SK-N-SH (cell line): ENCODE measurements around the gene ENDOG. TPM values are rescaled to one million over a fixed set of nuclear protein-coding genes. Genes with fewer than 3 reads are reported as not detected.

Experiments
- CTCF ChIA-PET: fragments of 300-600, 350-600 bp; formaldehyde crosslinking; extraction: SDS; loops from one replicate; lab custom pipeline; 2021; lab: Yijun Ruan, JAX
- POLR2A ChIA-PET: fragments of 350-600 bp; sonication (Branson Sonifier 250); formaldehyde crosslinking; extraction: SDS; loops from one replicate; lab custom pipeline; 2020; ENCODE audit warnings: antibody characterized with exemption, inconsistent platforms; lab: Yijun Ruan, JAX
- DNase-seq: peaks from one replicate; pipeline ENCODE4 v3.0.0; 2012
- H2AFZ ChIP-seq: fragments of 200-600 bp; sonication (generic); 2 replicates; pipeline ENCODE4 v1.8.1; 2016; ENCODE audit warnings: antibody characterized with exemption, mild to moderate bottlenecking, low read depth
- H3F3A ChIP-seq: fragments of 200-600 bp; sonication (generic); replicated peaks from 2 replicates; pipeline ENCODE3; 2016; ENCODE audit warnings: antibody characterized with exemption, mild to moderate bottlenecking; ENCODE audit not compliant: insufficient read depth
- H3K27ac ChIP-seq, 2 experiments: fragments of 200-500 bp in 1 of 2; fragments of 200-600 bp in 1 of 2; sonication (Bioruptor generic) in 1 of 2; sonication (generic), shearing (Covaris generic) in 1 of 2; 2 replicates each; pipeline versions ENCODE4 v1.5.1 to v1.6.1; 2014 to 2016; ENCODE audit warnings: low read depth in 2 of 2, inconsistent platforms in 1 of 2, low read length in 1 of 2, mild to moderate bottlenecking in 1 of 2, mixed read lengths in 1 of 2
- H3K27me3 ChIP-seq: fragments of 200-600 bp; sonication (generic), shearing (Covaris generic); 2 replicates; pipeline ENCODE4 v1.6.1; 2016; ENCODE audit warnings: mixed run types; ENCODE audit not compliant: insufficient read depth
- H3K36me3 ChIP-seq, 2 experiments: fragments of 200-500 bp in 1 of 2; fragments of 200-600 bp in 1 of 2; sonication (Bioruptor generic) in 1 of 2; sonication (generic) in 1 of 2; replicated peaks in 1 of 2; 2 replicates each; pipeline versions ENCODE3 to v1.5.1; 2014 to 2016; ENCODE audit warnings: low read length in 1 of 2, mild to moderate bottlenecking in 1 of 2; ENCODE audit not compliant: insufficient read depth in 2 of 2, control insufficient read depth in 1 of 2
- H3K4me1 ChIP-seq, 2 experiments: fragments of 200-500 bp in 1 of 2; fragments of 200-600 bp in 1 of 2; sonication (Bioruptor generic) in 1 of 2; sonication (generic), shearing (Covaris generic) in 1 of 2; 2 replicates each; pipeline versions ENCODE4 v1.5.1 to v1.6.1; 2014 to 2016; ENCODE audit warnings: low read depth in 1 of 2, low read length in 1 of 2, mixed run types in 1 of 2; ENCODE audit not compliant: insufficient read depth in 2 of 2, control insufficient read depth in 1 of 2
- H3K4me2 ChIP-seq: fragments of 200-600 bp; sonication (generic), shearing (Covaris generic); 2 replicates; pipeline ENCODE4 v1.6.1; 2017; ENCODE audit warnings: mixed run types
- H3K4me3 ChIP-seq, 2 experiments: fragments of 200-500 bp in 1 of 2; fragments of 200-600 bp in 1 of 2; sonication (Bioruptor generic) in 1 of 2; sonication (generic), shearing (Covaris generic) in 1 of 2; 2 replicates each; pipeline versions ENCODE4 v1.5.1 to v1.8.1; 2014 to 2016; ENCODE audit warnings: low read depth in 2 of 2, inconsistent platforms in 1 of 2, low read length in 1 of 2, mild to moderate bottlenecking in 1 of 2, mixed read lengths in 1 of 2, moderate library complexity in 1 of 2
- H3K79me2 ChIP-seq: fragments of 200-600 bp; sonication (generic); 2 replicates; pipeline ENCODE4 v1.8.1; 2017; ENCODE audit warnings: mild to moderate bottlenecking; ENCODE audit not compliant: insufficient read depth
- H3K9ac ChIP-seq: fragments of 200-600 bp; sonication (generic); 2 replicates; pipeline ENCODE4 v1.6.1; 2017; ENCODE audit warnings: mixed run types
- H3K9me2 ChIP-seq: fragments of 200-600 bp; sonication (generic); 2 replicates; pipeline ENCODE4 v1.6.1; 2017; ENCODE audit warnings: mixed run types
- H3K9me3 ChIP-seq: fragments of 200-600 bp; sonication (generic); 2 replicates; pipeline ENCODE4 v1.6.1; 2017; ENCODE audit warnings: mixed run types, mild to moderate bottlenecking, moderate library complexity
- H4K20me1 ChIP-seq: fragments of 200-600 bp; sonication (generic); 2 replicates; pipeline ENCODE4 v1.6.1; 2017; ENCODE audit warnings: mild to moderate bottlenecking, mixed run types; ENCODE audit not compliant: insufficient read depth
- ELF1 ChIP-seq: IDR thresholded peaks from 2 replicates; pipeline ENCODE4 v1.4.0; 2012
- EZH2phosphoT487 ChIP-seq: fragments of 200-600 bp; sonication (generic); IDR thresholded peaks from 2 replicates; pipeline ENCODE4 v1.6.1; 2017; ENCODE audit warnings: low read depth, mixed run types, mild to moderate bottlenecking, antibody characterized with exemption, moderate library complexity, borderline replicate concordance
- MEF2A ChIP-seq: IDR thresholded peaks from 2 replicates; pipeline ENCODE4 v1.4.0; 2012; ENCODE audit warnings: low read depth, borderline replicate concordance
- POLR2AphosphoS5 ChIP-seq: IDR thresholded peaks from 2 replicates; pipeline ENCODE4 v1.6.1; 2012; ENCODE audit warnings: low read depth, low read length
- REST ChIP-seq: IDR thresholded peaks from 2 replicates; pipeline ENCODE4 v1.6.1; 2012; ENCODE audit warnings: mild to moderate bottlenecking, low read depth, low read length, moderate library complexity
- RXRA ChIP-seq: IDR thresholded peaks from 2 replicates; pipeline ENCODE4 v1.4.0; 2012; ENCODE audit warnings: low read depth, mild to moderate bottlenecking, borderline replicate concordance
- SIN3A ChIP-seq: IDR thresholded peaks from 2 replicates; pipeline ENCODE4 v1.6.1; 2012; ENCODE audit warnings: low read depth, mild to moderate bottlenecking, low read length, moderate library complexity, borderline replicate concordance
- SMC3 ChIP-seq: IDR thresholded peaks from 2 replicates; pipeline ENCODE4 v1.6.1; 2012; ENCODE audit warnings: low read depth, low read length, improper control_type of control experiment
- TAF1 ChIP-seq: IDR thresholded peaks from 2 replicates; pipeline ENCODE4 v1.6.1; 2012; ENCODE audit warnings: low read depth, mild to moderate bottlenecking, low read length, moderate library complexity, borderline replicate concordance
- USF1 ChIP-seq: IDR thresholded peaks from 2 replicates; pipeline ENCODE4 v1.4.0; 2012; ENCODE audit warnings: low read depth, borderline replicate concordance
- USF2 ChIP-seq: fragments of 150-350 bp; IDR thresholded peaks from 2 replicates; pipeline ENCODE4 v1.6.1; 2017; ENCODE audit warnings: antibody characterized with exemption, low read length, low read depth, borderline replicate concordance
- WGBS: methylation state at CpG from one replicate; pipeline ENCODE4 v1.1.6; 2017; ENCODE audit warnings: low lambda C conversion rate; 5-methylcytosine and 5-hydroxymethylcytosine counted together
- polyA plus RNA-seq, 3 experiments: library from polyadenylated mRNA; depleted of rRNA; stranded (reverse); fragments of >200 nt; gene quantifications; 2 replicates each; pipeline ENCODE4 v1.2.3, GENCODE V29; 2012

ENDOG gene
- polyA plus RNA-seq, 1 of the 3 experiments (the other 2 are of a cell fraction): 26.6 TPM

GRCh38 chr9:128771745-128772519 is 46.4 kb upstream of the ENDOG start, which contains the start of gene ZER1 (continued):
- TF ChIP-seq REST (no peak), ELF1 (peak; percentile 64), POLR2AphosphoS5 (peak; percentile 55), USF2 (no peak), EZH2phosphoT487 (no peak), USF1 (no peak; the same call in 1 of the 2 replicates)

DNA sequence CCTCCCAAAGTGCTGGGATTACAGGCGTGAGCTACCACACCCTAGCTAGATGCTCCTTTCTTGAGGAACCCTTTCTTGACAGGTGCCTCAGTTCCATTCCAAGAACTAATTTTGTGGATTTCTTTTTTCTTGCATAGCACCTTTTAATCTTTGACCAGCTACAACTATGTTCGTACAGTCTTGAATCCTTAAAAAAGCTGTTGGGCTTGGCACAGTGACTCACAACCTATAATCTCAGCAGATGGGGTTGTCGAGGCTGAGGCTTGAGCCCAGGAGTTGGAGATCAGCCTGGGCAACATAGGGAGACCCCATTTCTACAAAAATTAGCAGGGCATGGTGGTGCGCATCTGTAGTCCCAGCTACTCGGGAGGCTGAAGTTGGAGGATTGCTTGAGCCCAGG is 45.3 kb upstream of the ENDOG start:
- POLR2A ChIA-PET: no interaction called here

More for the DNA sequence above, 45.3 kb upstream of the ENDOG start:
- H3K9ac ChIP-seq: no peak overlapping the region
- H3K4me3 ChIP-seq: no peak overlapping the region
- no peaks in the 10 kb centered on the region for H3K27me3 ChIP-seq
- TF ChIP-seq MEF2A (no peak), RXRA (no peak), USF1 (no peak), SIN3A (no peak), TAF1 (no peak), SMC3 (no peak)
- TF ChIP-seq, all 33 proteins: peak for 0
- Histone ChIP-seq H4K20me1 (no peaks in the 10 kb centered on the region), H3K4me2 (no peak overlapping the region), H3K36me3 (no peaks in the 10 kb centered on the region), H3F3A (peaks cover 11% of the 10 kb centered on the region), H2AFZ (peak overlapping the region; percentile 100; the same call in 1 of the 2 replicates), H3K9me2 (no peaks in the 10 kb centered on the region), H3K79me2 (peaks cover 26% of the 10 kb centered on the region), H3K4me1 (peaks cover 0 to 7% of the 10 kb centered on the region in 2 experiments; a peak in 1 of 4 replicates), H3K27ac (no peak overlapping the region), H3K9me3 (no peaks in the 10 kb centered on the region)
- no peak for DNase-seq
- CTCF ChIA-PET: interaction anchor here (0.6 kb wide), 1 partner anchor 31 kb away, joined by 4 read pairs; no protein-coding TSS in a partner anchor
- 81% methylated on average over 5 of the region's 5 CpGs for WGBS
